CD4-positive, alpha-beta T cell treated with Interleukin-17A for 1 hour (primary cell): ENCODE measurements around the gene HTR3E.
"Not testable (repeated sequence)": the region's sequence is repeated elsewhere in the genome, so short reads cannot be mapped to it uniquely, and the experiment has no call there.

Source experiments
- DNase-seq: peaks from one replicate; pipeline ENCODE4 v3.0.0-alpha.2; 2020

Gene HTR3E, protein sequence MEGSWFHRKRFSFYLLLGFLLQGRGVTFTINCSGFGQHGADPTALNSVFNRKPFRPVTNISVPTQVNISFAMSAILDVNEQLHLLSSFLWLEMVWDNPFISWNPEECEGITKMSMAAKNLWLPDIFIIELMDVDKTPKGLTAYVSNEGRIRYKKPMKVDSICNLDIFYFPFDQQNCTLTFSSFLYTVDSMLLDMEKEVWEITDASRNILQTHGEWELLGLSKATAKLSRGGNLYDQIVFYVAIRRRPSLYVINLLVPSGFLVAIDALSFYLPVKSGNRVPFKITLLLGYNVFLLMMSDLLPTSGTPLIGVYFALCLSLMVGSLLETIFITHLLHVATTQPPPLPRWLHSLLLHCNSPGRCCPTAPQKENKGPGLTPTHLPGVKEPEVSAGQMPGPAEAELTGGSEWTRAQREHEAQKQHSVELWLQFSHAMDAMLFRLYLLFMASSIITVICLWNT

DNA sequence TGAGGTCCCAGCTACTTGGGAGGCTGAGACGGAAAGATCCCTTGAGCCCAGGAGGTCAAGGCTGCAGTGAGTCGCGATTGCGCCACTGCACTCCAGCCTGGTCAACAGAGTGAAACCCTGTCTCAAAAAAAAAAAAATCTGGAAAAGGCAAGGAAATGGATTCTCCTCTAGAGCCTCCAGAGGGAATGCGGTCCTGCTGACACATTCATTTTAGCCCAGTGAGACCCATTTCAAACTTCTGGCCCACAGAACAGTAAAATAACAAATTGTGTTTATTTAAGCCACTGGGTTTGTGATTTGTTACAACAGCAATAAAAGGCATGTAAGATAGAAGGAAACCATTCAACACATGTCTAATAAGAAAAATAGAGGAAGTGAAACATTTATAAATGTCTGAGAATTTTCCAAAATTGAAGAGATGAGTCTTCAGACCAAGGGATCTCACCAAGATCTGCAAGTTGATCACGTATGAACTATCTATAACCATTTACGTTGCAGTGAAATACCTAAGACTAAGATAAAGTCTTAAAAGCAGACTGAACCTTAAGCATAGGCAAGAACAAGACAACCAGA is at the start of gene HTR3E:
TSS of gene HTR3E (plus strand) at position 254 of the 573 bp plus-strand sequence. CDS start 466 bp downstream, outside the sequence.
- no peak for DNase-seq

DNA sequence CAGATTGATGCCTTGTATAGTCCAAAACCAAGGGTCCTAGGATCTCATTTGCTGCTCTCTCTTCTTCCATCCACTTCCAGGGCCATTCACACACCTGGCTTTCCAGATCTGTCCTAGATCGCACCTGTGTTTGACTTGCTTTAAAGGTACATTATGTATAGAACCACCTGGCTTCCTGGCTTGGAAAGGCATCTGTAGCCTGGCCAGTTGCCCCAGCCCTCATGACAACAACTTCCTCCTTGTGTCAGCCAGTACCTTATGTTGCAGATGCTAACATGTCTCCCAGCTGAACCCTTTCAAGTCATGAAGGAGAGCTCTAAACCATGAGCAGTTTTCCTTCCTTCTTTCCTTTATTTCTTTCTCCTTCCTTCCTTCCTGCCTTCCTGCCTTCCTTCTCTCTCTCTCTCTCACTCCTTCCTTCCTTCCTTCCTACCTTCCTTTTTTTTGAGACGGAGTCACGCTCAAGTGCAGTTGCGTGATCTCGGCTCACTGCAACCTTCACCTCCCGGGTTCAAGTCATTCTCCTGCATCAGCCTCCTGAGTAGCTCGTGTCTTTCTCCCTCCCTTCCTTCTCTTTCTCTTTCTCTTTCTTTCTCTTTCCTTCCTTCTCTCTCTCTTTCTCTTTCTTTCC is 46.5 kb upstream of the HTR3E start:
- DNase-seq: no peak

DNA sequence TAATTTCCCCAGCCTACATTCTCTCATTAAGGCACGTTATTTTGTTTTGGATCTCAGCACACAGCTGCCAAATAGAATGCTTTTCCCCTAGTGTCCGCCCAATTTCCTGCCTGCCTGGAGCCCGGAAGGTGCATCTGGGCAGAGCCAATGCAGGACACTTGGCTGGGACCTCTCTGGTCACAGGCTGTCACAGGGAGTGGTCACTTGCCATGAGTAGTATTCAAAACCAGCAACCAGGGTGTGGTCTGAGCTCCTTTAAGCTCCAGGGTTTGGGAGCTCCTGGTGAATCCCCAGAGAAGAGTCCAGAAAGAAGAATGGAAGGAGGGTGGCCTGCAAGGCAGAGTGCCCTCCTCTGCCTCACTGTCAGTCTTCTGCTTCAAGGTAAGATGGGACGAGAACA is 44.1 kb upstream of the HTR3E start, which contains the start of gene HTR3C:
TSS of gene HTR3C (plus strand) at position 281 of the 400 bp plus-strand sequence. CDS start at position 315, 34 bp downstream.
- no peak for DNase-seq

DNA sequence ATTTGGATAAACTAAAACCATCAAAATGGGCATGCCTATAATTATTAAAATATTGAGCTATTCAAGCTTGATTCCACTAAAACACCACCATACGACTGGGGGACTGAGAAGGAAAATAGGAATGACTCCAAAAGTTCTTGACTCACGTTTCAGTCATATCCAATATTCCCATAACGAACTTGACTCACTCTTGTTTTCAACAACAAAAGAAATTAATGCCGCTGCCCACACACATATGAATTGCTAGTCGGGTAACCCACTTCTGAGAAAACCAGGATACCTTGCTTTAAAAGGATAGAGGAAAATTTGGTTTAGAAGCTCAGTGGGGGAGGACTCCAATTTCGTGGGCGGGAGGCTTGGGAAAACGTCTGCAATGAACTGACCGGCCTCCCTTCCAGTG is 38.8 kb upstream of the HTR3E start:
- no peak for DNase-seq

DNA sequence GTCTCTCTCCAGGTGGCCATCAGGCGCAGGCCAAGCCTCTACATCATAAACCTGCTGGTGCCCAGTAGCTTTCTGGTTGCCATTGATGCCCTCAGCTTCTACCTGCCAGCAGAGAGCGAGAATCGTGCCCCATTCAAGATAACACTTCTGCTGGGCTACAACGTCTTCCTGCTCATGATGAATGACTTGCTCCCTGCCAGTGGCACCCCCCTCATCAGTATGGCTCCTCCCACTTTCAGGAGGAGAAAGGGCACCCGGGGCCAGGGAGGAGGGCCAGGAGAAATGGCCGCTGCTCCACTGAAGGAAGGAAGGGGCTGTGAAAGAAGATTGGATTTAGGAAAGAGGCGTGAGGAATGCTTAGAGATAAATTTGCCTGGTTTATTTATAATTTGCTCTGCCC is 37.4 kb upstream of the HTR3E start:
- no peak for DNase-seq

DNA sequence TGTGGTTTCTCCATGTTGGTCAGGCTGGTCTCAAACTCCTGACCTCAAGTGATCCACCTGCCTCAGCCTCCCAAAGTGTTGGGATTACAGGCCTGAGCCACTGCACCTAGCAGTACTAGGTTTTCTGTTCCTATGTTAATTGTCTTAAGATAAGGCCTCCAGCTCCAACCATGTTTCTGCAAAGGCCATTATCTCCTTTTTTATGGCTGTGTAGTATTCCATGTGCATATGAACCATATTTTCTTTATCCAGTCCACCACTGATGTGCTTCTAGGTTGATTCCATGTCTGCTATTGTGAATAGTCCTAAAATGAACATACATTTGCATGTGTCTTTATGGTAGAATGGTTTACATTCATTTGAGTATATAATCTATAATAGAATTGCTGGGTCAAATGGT is 34.2 kb upstream of the HTR3E start:
- no peak for DNase-seq

DNA sequence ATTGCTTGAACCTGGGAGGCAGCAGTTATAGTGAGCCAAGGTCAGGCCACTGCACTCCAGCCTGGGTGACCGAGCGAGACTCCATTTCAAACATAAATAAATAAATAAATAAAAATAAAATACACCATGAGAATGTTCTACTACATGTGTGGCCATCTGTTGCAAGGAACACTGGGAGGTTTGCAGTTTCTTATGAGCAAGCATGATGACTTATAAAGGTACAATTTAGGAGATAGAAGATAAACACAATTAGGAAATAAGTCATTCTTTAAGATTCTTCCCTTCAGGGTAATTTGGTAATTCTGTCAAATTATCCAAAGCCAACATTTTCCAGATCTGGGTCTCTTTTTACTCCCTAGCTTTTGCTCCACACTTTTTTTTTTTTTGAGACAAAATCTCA is 30.7 kb upstream of the HTR3E start:
- DNase-seq: no peak

DNA sequence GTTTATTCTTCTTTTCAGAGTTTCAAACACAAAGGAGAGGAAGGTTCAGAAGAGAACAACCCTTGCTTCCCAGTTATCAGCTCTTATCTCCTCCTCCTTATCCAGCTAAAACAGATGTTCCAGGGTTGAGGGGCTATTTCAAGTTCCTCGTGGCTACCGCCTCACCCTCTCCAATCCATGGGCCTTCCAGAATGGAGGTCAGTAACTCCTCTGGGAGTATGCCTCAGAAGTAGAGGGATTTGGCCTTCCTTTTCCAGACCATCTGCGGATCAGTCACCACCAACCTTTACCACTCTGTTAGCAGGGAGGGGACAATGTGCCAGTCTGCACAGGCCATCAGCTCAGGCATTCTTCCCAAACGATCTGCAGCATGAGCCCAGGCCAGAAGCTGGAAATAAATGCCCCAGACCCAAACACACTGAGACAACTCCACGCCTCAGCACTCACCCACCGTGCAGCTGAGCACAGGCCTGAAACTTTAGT is 29.2 kb upstream of the HTR3E start:
- no peak for DNase-seq

DNA sequence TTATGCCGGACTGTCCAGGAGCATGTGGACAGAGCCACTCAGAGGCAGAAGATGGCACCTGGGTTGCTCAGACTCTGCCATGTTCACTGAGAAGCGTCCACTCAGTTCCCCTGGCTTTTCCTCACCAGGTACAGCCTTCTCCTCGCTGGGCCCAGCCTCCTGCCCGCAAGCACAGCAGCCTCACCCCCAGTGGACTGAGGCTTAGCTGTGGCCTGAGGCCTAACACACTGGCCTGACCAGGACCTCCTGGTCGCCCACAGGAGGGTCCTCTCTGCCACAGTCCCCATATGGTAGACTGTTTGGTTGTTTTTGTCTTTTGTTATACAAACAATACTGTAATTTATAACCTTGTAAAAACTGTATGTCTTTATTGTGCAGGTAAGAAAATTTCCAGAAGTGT is 28.5 kb upstream of the HTR3E start:
- DNase-seq: no peak

DNA sequence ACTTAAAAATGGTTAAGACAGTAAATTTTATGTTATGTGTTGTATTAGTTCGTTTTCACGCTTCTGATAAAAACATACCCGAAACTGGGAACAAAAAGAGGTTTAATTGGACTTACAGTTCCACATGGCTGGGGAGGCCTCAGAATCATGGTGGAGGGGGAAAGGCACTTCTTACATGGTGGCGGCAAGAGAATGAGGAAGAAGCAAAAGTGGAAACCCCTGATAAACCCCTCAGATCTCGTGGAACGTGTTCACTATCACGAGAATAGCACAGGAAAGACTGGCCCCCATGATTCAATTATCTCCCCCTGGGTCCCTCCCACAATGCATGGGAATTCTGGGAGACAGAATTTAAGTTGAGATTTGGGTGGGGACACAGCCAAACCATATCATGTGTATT is 25.7 kb upstream of the HTR3E start:
- DNase-seq: not testable (repeated sequence)

DNA sequence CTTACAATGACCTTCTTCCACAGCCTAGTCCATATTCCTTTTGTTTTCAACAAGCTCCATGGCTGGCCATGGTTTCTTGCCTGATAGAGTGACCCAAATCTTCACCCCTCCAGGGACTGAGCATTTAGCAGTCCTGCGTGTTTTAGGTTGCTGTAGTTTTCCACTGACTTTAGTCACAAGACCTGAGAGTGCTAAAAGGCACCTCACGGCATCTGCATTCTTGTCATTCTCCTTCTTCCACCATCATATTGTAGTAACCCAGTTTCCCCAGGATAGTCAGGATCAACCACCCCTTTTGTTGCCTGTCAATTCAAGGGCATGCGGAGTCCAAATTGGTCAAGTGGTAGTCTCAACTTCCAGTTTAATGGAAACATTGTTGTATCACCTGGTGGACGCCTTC is 23.2 kb upstream of the HTR3E start:
- DNase-seq: no peak

DNA sequence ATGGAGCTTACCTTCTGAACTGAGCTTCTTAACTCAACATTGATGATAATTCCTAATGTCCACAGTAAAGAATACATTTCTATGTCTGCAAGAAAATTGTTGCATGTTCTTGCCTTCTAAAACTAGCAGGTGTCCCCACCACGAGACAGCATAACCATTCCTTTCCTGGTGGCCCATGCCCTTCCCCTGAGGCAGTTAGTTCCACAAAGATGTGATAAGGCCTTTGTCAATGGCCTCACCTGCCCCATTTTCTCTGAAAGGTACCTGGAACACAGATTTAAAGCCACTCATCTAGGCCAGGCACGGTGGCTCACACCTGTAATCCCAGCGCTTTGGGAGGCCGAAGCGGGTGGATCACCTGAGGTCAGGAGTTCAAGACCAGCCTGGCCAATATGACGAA is 21.0 kb upstream of the HTR3E start:
- no peak for DNase-seq

DNA sequence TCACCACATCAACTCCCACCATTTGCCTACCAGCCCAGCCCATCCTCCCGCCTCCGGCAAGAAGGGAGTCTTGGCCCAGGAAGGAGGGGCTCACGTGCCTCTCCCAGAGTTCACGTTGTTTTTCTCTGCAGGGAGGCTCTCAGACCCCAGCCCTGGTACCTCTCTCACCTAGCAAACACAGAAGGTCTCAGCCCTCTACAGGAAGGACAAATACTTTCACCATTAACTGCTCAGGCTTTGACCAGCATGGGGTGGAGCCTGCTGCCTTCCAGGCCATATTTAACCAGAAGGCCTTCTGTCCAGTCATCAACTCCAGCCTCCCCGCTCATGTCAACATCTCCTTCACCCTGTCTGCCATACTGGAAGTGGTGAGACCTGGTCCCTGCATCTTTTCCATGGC is 19.0 kb upstream of the HTR3E start:
- DNase-seq: no peak

DNA sequence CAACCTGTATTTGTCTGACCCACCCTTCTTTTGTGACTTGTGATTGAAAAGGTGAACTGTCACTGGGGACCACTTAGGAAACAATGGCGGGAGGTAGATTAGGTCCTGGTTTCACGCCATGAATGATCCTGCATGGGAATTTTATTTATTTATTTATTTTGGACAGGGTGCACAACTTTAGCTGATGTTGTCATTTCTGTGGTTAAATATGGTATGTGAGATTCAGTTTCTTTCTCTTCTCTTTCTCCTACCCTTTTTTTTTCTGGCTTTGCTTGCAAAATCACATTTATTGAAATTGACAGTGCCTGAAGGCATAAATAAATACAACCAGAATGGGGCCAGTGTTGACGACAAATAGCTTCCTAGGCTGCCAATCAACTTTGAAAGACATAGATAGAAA is 18.0 kb upstream of the HTR3E start:
- DNase-seq: no peak

DNA sequence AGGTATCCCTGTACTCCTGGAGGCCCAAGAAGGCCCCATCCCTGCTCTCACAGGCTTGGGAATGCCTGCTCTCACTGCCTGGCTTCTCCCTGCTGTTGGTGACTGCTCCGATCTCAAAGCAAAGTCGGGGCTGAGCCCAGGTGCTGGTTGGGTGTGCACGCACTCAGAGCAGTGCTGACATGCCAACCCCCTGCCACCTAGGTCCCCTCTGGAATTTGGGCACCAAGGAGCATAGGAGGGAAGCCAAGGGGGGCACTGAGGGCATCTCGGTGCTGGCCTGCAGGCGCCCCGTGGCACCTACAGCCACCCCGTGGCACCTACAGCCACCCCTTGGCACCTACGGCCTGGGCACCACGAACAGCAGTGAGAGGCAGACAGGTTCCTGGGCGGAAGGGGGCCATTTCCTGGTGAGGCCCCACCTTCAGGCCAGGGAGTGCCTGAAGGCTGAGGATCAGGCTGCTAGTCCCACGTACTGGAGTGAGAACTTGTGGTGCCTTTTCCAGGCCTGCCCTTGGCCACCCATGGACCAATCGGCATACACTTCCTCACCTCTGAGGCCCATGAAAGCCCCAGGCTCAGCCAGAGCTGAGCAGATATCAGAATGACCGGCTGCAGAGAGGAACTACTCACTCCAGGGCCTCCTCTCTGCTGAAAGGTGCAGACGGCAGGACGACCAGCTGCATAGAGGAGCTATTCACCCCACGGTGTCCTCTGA is 15.6 kb upstream of the HTR3E start:
- no peak for DNase-seq

DNA sequence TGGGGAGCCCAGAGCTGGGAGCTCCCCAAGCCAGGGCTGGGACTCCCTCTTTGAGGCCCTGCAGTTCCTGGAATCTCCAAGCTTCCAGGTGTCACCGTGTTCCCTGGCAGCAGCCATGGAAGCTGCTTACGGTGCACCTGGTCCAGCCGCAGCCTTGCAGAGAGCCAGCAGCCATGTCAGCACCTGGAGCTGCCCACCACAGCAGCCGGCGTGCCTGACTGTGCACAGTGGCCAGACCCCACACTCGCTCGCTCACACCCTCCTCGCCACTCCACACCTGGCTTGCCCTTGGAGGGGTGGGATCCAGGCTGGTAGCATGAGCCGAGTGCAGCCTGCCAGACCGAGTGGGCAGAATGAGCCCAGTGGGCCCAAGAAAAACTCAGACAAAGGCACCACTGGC is 14.8 kb upstream of the HTR3E start:
- DNase-seq: no peak

DNA sequence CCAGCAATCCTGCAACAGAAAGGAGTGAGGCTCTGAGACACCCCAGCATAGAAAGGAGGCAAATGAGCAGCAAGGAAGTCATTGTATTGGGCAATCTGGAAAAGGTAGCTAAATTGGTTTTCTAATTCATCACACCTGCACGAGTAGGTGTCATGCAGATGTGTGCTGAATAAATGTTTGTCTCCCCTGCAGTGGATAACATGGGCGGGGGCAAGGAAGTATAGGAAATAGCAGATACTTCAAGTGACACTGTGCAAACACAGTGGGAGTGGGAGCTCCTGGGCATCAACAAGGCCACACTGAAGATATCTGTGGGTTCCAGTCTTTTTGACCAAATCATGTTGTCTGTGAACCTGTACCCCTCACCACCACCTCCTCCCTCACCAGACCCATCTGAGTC is 14.4 kb upstream of the HTR3E start:
- no peak for DNase-seq

DNA sequence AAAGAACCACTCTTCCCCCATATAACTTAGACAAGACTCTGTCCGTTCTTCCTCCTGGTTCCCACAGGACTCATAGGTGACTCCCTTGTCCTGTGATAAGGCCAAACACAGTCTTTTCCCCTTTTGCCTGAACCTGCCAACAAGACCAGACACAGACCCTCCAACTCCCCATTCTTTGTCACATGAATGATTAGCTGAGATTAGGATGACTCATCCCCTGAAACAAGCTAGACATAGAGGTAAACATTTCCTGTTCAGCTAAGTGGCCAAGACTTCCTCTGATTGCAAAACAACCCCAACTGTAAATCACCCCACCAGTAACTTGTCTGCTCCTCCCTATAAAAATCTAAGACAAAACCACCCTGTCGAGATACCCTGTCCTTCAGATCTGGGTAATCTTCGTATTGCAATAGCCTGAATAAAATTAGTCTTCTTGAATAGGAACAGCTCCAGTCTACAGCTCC is 11.4 kb upstream of the HTR3E start:
- DNase-seq: no peak

DNA sequence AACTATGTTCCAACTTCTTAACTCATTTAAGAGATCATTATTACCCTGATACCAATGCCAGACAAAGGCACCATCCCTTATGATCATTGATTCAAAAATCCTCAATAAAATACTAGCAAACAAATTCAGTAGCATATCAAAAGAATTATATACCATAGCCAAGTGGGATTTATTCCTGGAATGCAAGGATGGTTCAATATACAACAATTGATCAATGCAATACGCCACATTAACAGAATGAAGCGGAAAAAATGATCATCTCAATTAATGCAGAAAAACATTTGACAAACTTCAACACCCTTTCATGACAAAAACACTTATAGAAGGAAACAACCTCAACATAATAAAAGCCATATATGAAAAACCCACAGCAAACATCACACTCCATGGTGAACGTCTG is 4.7 kb upstream of the HTR3E start:
- DNase-seq: no peak

DNA sequence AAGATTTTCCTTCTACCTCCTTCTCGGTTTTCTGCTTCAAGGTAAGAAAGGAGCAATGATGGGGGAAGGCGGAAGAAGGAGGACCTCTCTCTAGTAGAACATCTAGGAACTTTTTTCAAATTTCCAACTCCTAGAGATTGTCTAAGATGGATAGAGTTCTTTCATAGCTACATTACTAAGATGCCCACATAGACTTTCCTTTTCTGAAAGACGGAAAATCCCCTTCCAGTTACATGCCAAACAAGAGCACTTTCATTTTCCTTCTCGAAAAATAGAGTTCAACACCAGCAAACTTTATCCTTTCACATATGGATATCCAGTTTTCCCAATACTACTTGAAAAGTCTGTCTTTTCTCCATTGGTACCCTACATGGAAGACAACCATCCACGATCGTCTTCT is 692 bp downstream of the HTR3E start:
- no peak for DNase-seq

DNA sequence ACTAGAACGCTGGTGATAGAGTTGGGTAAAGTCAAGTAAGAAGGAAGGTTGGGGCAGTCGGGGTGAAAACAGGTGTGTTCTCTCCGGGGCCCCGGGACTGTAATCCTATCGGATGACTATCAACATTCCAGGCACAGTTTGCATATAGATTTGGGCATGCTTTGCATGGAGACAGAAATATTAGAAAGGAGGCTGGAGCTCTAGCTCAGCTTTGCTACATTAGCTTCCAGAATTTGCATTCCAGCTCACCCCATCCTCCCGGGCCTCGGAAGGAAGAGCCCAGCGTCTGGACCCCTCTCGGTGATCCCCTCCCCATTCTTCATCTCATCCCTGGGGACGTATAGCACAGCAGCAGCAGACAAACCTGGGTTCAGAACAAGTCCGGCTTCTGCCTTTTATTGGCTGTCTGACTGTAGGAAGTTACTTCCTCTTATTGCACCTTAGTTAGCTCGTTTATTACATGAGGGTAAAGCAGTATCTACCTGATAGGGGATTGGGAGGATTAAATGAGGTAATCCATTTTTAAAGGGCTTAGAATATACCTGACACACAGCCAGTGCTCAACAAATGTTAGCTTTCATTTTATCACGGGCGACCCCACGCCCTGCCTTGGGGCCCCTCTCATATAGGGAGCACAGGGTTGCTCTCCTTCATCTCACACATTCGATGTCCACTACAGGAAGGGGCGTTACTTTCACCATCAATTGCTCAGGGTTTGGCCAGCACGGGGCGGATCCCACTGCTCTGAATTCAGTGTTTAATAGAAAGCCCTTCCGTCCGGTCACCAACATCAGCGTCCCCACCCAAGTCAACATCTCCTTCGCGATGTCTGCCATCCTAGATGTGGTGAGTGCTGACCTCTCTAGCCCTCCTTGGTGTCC is 3.2 kb downstream of the HTR3E start:
- no peak for DNase-seq

DNA sequence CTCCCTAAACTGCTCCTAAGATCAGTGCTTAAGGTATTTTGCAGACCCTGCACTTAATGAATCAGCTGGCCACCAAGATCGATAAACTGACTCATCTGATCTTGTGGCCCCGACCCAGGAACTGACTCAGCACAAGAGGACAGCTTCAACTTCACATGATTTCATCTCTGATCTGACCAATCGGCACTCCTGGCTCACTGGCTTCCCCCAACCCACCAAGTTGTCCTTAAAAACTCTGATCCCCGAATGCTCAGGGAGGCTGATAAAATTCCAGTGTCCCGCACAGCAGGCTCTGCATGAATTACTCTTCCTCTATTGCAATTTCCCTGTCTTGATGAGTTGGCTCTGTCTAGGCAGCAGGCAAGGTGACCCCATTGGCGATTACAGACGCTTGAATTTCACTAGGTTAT is 13.5 kb downstream of the HTR3E start:
- no peak for DNase-seq
